A549 treated with RU486 at 1 μM for 4 hours (cell line): ENCODE results near the gene PTN. TPM values are rescaled to one million over a fixed set of nuclear protein-coding genes. Genes with fewer than 3 reads are reported as not detected.

Source experiments
- total RNA-seq: library from RNA; stranded (reverse); fragments of 200-300 nt; extraction: Qiagen RNA extraction; gene quantifications from 5 replicates; pipeline ENCODE4 v1.2.3, GENCODE V29; 2022; ENCODE audit warnings: low read depth

The PTN gene, protein sequence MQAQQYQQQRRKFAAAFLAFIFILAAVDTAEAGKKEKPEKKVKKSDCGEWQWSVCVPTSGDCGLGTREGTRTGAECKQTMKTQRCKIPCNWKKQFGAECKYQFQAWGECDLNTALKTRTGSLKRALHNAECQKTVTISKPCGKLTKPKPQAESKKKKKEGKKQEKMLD
- total RNA-seq: not detected in 5 replicates

DNA sequence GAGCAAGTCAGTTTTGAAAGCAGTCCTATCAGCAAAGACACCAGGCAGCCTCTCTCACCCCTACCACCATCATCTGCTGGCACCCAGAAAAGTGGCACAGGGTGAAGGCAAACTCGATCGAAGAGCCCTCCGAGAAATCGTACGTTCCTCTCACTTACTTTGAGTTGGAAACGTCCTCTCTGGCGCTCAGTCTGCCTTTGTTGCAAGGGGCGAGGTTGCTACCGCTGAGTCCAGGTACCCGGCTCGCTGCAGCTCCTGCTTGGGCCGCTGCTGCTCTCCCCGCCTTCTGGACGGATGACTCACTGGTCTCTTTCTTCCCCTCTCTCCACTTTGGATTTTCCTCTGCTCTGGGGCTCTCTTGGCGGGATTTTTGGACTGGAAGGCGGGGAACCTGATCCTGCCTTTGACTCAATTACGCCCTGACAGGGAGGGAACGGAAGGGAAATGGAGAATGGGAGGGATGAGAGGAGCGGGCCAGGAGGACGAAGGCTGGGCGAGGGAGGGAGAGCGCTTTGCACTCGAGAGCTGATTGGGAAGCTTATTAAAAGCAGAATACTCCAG is at the start of gene PTN:
Gene PTN, minus strand, starts transcription at position 453 of the 561 bp plus-strand sequence. CDS start 88,760 bp downstream, outside the sequence.

